GM19025 (cell line): Measurements from ENCODE around the gene SLCO3A1.
"Not testable (repeated sequence)": the region's sequence is repeated elsewhere in the genome, so short reads cannot be mapped to it uniquely, and the experiment has no call there.

ENCODE experiments used
- ATAC-seq: cut with Tn5 transposase; IDR thresholded peaks from one replicate; pipeline ENCODE4 v1.9.1; 2021; ENCODE audit warnings: mild to moderate bottlenecking, low read depth, moderate library complexity; ENCODE audit not compliant: unreplicated experiment

SLCO3A1 gene

GRCh38 chr15:91954292-91954691, 100.8 kb downstream of the SLCO3A1 start:
- no peak for ATAC-seq

DNA sequence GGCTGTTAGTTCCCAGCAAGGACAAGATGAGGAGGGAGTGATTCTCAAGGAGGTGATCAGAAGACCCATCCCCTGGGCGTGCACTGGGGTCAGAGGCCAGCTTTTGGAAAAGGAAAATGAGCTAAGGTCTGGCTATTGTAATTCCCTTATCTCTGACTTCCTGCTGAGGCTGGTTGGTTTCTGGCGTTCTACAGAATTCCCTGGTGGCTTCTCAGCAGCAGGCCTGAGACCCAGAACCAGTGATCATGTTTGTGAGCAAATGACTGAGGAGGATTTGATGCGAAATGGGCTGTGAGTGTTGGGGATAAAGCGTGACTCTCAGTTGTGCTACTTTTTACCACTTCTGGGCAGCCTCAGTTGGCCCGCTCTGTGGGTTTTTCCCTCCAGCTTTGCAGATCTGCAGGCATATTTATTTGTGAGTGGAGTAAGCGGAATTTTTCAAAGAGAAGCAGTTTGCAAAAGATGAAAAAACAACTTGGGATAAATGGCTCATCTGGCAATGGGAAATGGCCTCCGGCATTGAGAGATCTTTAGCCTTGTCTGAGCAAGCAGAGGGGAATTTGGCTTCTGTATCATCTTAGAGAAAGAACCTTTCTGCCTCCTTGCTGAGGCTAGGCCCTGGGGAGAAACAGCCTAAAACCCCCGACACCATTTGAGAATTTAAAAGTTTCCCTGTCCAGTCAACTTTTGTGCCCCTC, 102.7 kb downstream of the SLCO3A1 start:
- ATAC-seq = no peak

GRCh38 chr15:91961357-91961756, 107.8 kb downstream of the SLCO3A1 start:
- ATAC-seq = no peak

DNA sequence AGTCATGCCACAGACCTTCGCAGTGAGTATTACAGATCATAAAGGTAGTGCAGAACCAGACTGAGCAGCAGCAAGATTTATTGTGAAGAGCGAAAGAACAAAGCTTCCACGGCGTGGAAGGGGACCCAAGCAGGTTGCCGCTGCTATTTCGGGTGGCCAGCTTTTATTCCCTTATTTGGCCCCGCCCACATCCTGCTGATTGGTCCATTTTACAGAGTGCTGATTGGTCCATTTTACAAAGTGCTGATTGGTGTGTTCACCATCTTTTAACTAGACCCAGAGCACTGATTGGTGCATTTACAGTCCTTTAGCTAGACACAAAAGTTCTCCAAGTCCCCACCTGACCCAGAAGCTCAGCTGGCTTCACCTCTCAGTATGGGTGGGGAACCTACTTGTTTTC, 110.2 kb downstream of the SLCO3A1 start:
- ATAC-seq = not testable (repeated sequence)

- ATAC-seq = no peak
These were observed 112.1 kb downstream of the SLCO3A1 start for GRCh38 chr15:91965501-91966193.

DNA sequence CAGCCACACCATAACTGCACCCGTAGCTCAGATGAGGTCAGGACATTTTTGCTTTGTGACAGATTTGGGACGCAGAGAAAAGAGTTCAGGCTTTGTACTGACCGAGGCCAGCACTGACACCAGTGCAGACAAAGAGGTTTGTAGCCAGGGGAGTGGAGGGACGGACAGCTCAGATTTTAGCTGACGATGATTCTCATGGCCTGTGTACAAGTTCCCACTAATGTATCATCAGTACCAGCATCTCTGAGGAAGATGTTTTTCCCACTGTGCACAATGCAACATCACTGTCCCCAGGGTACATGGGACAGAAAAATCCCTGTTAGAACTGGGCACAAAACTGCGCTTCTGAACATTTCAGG, 112.7 kb downstream of the SLCO3A1 start:
- ATAC-seq = no peak

DNA sequence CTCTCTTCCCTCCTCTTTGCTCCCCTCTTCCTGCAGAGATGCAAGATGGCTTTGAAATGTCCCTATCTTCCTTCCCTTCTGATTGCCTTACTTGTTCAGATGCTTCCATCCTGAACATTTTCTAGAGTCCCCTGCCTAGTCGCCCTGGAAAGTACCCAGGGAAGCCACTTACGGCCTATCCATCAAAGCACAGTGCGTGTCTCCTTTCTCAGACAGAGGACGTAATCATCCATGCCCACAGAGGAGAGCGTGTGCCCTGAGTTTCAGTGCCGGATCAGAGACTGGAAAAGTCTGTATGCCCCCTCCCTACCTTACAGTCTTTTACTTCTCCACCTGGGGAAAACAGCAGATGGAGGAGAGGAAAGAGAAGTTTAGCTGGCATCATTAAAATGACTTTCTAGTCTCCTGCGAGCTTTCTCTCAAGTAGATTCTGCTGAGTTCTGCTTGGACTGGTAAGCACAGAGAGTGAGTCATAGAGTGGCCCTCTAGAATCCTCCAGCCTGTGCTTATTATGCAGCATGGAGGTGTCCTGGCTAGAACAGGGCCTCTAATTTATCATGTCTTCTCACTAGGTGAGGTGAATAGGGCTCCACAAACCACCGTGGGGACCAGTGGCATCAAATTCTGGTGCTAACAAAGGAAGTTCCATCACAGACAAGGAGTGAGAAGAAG, 114.6 kb downstream of the SLCO3A1 start:
- no peak for ATAC-seq

DNA sequence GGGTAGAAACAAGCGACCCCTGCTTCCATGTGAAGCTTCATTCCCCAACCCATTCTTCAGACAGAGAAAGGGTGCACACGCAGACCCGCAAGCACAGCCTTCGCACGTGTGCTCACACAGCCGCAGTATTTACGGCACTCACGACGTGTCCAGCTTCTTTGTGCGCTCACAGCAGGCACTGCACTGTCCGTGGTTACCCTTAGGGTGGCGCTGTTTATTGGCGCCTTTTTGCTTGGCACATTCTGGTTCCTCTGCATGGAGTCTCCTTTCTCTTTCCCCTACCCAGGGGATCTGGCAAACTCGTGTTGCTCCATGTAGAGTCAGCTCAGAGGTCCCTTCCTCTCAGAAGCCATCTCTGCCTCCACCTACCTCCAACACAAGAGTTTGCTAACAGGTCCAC, 115.1 kb downstream of the SLCO3A1 start:
- ATAC-seq = no peak

DNA sequence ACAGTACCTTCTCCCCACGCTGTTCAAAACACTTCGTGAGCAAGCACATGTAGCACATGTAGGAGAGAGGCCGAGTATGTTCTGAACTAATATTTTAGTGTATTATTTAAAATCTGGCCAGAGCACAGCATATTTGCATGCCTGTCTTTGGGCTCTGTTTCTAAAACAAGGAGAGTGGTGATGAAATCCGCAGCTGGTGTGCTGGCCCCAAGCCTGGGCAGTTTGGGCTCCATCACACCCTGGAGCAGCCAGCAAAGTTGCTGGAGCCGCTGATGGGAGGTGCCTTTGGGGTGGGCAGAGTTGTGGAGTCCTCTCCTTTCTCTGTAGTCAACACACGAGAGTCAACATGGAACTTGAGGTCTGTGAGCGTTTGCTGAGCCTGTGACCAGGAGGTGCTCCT, 116.6 kb downstream of the SLCO3A1 start:
- ATAC-seq = no peak

- no peak for ATAC-seq
These were observed 120.0 kb downstream of the SLCO3A1 start for GRCh38 chr15:91973481-91973880.

GRCh38 chr15:91974321-91974720, 120.8 kb downstream of the SLCO3A1 start:
- ATAC-seq = no peak

GRCh38 chr15:91975241-91975978, 121.9 kb downstream of the SLCO3A1 start:
- no peak for ATAC-seq

DNA sequence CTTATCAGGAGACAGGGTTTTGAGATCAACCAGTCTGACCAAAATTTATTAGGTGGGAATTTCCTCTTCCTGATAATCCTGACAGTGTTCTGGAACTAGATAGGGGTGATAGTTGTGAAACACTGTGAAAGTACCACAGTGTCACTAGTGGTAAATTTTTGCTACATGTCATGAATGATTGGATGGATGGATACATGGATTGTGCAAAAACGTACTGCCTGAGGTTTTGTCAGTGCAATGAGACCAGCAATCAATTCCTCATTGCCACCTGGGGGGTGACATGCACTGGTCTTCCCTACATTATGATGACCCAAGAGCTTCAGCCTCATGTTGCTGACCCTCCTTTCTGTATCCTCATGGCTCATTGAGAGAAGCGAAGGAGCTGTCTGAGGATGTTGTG, 123.5 kb downstream of the SLCO3A1 start:
- ATAC-seq = no peak

GRCh38 chr15:91980502-91981267, 127.2 kb downstream of the SLCO3A1 start:
- ATAC-seq = no peak

DNA sequence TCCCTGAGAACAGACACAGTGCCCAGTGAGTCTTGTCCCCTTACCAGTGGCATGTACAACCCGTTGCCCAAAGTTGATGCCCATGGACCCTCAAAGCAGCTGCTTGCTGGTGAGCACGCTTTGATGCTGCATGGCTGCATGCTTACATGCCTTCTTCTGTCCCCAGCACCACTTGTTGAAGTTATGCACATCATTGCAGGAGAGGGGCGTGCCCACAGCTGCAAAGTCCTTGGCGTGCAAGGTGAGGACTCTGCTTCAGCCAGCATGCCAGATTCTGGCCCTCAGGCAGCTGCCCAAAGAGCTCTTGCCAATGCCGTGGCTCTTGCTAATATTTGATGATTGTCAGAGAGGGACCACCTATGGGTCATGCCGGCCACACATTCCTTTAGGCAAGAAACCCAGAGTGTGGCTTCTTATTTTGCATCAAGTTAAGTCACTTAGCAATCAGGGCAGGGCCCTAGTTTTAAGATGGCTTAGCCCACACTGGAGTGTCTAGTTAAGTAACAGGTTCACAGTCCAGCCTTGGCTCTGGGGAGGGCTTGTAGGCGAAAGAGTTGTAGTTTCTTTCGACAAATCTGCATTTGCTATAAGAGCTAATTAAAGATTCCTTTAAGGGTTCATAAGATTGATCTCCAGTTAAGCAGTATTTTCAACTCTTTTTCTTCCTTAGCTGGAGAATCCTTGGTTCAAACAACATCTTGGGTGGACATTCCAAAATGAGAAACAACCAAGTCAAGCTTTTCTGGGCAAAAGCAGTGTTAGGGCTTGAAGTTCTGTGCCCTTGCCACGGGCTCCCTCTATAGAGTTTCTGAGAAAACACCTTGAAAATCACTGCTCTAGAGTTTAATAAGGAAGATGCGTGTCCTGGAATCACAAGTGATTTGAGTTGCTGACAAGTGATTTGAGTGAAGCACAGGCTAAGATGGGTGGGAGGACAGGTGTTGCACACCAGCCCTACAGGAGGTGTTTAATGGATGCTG, 128.6 kb downstream of the SLCO3A1 start:
- ATAC-seq = no peak

- ATAC-seq = no peak
These were observed 130.3 kb downstream of the SLCO3A1 start for GRCh38 chr15:91983729-91984340.

DNA sequence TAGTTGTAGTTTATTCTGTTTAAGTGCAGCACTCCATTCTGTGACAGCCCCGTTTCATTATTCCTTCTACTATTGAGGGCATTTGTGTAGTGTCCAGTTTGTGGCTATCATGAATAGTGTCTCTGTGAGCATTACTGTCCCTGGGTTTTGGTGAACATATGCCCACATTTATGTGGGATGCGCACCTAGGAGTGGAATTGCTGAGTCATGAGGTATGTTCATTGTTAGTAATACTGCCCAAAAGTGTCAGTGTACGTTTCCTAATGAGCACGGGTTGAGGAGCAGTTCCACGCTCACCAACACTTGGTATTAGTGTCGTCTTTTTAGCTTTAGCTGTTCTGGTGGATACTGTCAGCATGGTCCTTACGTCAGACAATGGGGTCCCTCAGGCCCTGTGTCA, 131.8 kb downstream of the SLCO3A1 start:
- ATAC-seq = no peak

- no peak for ATAC-seq
These were observed 134.6 kb downstream of the SLCO3A1 start for GRCh38 chr15:91988071-91988470.

DNA sequence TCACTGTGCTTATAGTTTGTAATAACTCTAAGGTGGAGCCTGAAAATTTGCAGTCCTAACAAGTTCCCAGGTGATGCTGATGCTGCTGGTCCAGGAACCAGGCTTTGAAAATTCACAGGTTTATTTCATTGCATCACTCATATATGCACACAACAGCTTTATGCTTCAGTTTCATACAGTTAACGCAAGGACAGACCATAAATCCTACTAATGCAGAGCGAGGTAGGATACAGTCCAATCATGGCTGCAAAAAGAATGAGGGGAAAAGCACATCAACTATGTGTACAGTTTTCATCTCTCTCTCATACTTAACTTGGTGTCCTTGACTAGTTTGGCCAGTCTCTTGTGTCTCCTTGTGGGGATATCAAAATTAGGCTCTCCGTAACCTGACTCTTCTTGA, 135.1 kb downstream of the SLCO3A1 start:
- ATAC-seq = no peak
